ENCODE data around the gene PITPNC1. TPM values are rescaled to one million over a fixed set of nuclear protein-coding genes. Genes with fewer than 3 reads are reported as not detected.

The PITPNC1 gene
- total RNA-seq, result 6.9 and 10.6 TPM in 2 replicates

DNA sequence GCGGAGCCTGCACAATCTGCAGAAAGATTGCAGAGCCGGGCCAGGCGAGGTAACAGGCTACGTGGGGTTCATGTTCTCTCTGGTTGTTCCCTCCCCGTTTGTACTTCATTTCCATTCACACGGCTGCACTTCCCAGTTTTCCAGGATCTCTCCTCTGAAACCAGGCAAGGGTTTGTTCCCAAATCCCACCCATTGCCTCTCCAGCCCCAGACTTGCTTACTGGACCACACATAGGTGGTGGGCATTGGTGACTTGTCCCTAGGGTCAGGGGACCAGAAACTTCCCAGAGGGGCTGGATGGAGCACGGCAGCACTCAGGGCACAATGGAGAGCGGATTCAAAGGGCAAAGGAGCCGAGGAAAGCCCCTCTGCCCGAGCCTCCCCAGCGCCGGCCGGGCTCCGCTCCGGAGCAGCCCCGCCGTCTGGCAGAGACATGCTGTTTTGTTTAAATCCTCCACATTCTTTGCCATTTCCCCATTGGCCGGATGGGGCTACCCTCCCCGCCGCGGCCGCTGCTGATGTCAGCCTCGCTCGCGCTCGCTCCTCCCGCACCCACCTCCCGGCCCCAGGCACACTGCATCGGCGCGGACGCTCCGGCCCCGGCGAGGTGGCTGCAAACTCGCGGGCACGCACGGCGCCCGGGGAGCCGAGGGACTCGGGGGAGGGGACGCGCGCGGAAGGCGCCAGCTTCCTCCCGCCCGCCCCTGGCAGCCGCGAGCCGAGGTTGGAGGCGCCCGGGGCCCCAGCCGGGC, at the start of gene PITPNC1:
Gene PITPNC1 (plus strand): TSS at position 545 of the 751 bp plus-strand sequence.

DNA sequence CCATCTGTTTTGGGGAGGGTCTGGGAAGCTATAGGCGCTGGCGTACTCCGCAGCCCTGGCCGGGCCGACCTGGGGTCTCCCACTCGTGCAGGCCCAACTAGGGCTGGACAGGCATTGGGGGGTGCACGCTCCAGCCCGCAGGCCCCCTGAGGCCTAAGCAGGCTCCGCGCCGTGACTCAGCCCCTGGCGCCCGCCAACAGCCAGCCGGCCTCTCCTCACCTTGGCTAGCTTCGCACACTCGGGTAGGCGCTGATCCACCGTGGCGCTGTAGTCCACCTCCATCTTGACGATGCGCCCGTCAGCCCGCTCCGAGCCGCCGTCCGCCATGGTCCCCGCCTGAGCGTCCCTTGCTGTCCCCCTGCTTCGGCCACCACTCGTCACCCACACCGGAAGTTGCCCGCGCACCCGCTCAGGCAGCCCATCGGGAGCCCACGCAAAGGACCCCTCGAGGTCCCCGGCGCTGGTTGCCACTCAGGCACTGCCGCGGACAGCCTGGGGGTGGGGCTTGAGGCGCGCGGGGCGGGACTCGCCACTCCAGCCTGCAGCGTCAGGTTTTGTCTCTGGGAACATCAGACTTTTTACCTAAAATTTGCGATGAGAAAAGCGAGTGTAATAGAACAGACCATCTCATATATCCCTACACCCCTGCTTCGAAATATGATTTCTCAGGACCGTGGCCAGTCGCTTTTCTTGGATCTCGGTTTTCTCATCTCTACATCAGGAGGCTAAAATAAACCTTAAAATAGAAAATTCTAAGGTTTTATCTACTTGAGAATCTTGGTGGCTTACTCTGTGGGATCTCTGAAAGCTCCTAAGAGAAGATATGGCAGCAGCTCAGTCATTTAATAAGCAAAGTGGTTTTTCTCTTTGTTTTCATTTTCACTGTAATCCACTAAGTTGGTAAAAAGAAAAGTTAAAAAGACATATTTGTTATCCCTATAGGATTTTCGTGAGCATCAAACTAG, 10.6 kb upstream of the PITPNC1 start, which contains the start of gene PSMD12:
Gene PSMD12 (minus strand): TSS at position 385 of the 965 bp plus-strand sequence. CDS start 58 bp downstream, at position 327.

DNA sequence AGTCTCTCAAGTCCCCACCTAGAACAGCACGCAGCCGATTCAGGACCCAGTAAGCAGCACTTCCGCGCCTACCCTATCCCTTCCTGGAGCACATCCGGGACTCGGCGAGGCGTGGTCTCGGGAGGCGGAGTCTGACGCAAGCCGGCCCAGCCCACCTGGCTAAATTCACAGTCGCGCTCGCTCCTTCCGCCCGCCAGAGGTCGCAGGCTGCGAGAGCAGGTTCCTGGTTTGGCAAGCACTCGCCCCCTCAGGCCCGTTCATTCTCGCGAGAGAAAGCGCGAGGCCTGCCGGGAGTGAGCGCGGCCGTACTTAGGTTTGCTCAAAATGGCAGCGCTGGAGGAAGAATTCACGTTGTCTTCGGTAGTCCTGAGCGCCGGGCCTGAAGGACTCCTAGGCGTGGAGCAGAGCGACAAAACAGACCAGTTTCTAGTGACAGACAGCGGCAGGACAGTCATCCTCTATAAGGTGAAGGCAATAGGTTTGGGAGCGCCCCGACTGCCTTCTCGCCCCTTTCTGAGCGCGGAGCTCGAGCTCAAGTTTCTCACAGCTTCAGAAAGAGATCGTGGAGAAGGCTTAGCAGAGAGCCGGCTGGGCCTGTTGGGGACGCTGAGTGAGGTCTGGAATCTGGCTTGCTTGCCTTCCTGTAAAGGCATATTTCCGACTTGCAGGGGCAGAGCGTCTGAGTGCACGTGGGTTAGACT, 340.7 kb downstream of the PITPNC1 start, which contains the start of gene NOL11:
Gene NOL11 (plus strand): TSS at position 313 of the 701 bp plus-strand sequence. CDS start 12 bp downstream, at position 325.

Small RNAs within 50 kb of the gene (small RNA-seq; reads per million reads assigned to genes)
- gene MIR548AA2 (not detected), gene MIR548D2 (not detected), gene RF00019 (not detected), gene RN7SL756P (not detected), gene SNORA38B (24.5 reads per million, percentile 97 among the genes with 10 or more reads in this experiment)

Other genes starting within 250 kb of the PITPNC1 start
- gene HELZ, start 132.1 kb upstream of the PITPNC1 start, total RNA-seq, result 58.1 and 64.6 TPM in 2 replicates
- gene PSMD12, start 10.7 kb upstream of the PITPNC1 start, total RNA-seq, result 20.3 and 35.3 TPM in 2 replicates